Measurements from ENCODE around the gene DVL3. TPM values are rescaled to one million over a fixed set of nuclear protein-coding genes. Genes with fewer than 3 reads are reported as not detected.
A peak's percentile ranks its signal among the peaks of the same experiment; 100 is the strongest.
"Not testable (repeated sequence)": the region's sequence is repeated elsewhere in the genome, so short reads cannot be mapped to it uniquely, and the experiment has no call there.

The DVL3 gene
- total RNA-seq, 1 experiment from 2014 or later, result 76.2 TPM

- no peak for TF ChIP-seq ZNF396 (CRISPR knock-in tag; IDR thresholded peaks at IDR 0.05; ENCODE audit: borderline replicate concordance)
- TF ChIP-seq MAX (CRISPR knock-in tag; IDR thresholded peaks at IDR 0.05), result no peak
- no peak for TF ChIP-seq ESRRA (CRISPR knock-in tag; IDR thresholded peaks at IDR 0.05; ENCODE audit: borderline replicate concordance)
- TF ChIP-seq ZNF671 (CRISPR knock-in tag; IDR thresholded peaks at IDR 0.05), result no peak
- no peak for TF ChIP-seq PRRX2 (CRISPR knock-in tag; IDR thresholded peaks at IDR 0.05)
- TF ChIP-seq ZNF317 (CRISPR knock-in tag; IDR thresholded peaks at IDR 0.05; ENCODE audit: borderline replicate concordance, low read depth), result no peak
- TF ChIP-seq, protein P1, sequence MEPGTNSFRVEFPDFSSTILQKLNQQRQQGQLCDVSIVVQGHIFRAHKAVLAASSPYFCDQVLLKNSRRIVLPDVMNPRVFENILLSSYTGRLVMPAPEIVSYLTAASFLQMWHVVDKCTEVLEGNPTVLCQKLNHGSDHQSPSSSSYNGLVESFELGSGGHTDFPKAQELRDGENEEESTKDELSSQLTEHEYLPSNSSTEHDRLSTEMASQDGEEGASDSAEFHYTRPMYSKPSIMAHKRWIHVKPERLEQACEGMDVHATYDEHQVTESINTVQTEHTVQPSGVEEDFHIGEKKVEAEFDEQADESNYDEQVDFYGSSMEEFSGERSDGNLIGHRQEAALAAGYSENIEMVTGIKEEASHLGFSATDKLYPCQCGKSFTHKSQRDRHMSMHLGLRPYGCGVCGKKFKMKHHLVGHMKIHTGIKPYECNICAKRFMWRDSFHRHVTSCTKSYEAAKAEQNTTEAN (CRISPR knock-in tag; IDR thresholded peaks at IDR 0.05), result no peak
- TF ChIP-seq SMAD3 (CRISPR knock-in tag; IDR thresholded peaks at IDR 0.05; ENCODE audit: borderline replicate concordance), result no peak
- TF ChIP-seq GTF2I (CRISPR knock-in tag; conservative IDR thresholded peaks at IDR 0.05), result no peak
- TF ChIP-seq HMGXB4 (CRISPR knock-in tag; IDR thresholded peaks at IDR 0.05), result no peak
- no peak for TF ChIP-seq PREB (CRISPR knock-in tag; IDR thresholded peaks at IDR 0.05; ENCODE audit: borderline replicate concordance)
- TF ChIP-seq JAZF1 (CRISPR knock-in tag; IDR thresholded peaks at IDR 0.05), result no peak
- TF ChIP-seq FOXK1 (CRISPR knock-in tag; IDR thresholded peaks at IDR 0.05), result no peak
- Mint-ChIP-seq H3K9me3 (no peaks in the 10 kb centered on the region), H3K27ac (peak overlapping the region; percentile 89), H3K4me3 (no peak overlapping the region), H3K27me3 (ENCODE audit: low read depth) (no peaks in the 10 kb centered on the region), H3K4me1 (peaks cover 18% of the 10 kb centered on the region), H3K36me3 (0 out of 2 replicates have a peak, but pooled peaks cover 3% of the 10 kb centered on the region)
- ChIA-PET POLR2A (no interaction called here), CTCF (interaction anchor here (0.7 to 1.7 kb wide), 3 partner anchors 58 to 263 kb away, joined by 3 to 4 read pairs (median 3); no protein-coding TSS in a partner anchor)
- DNase-seq (ENCODE audit: low spot score) (no peak), ATAC-seq (no peak)
These were observed 3.2 kb downstream of the DVL3 start for GRCh38 chr3:184158404-184158803.

GRCh38 chr3:184160456-184160855 is 5.3 kb downstream of the DVL3 start:
- no peak for DNase-seq (ENCODE audit: low spot score)
- CTCF ChIA-PET, result no interaction called here
- Mint-ChIP-seq H3K27me3 (ENCODE audit: low read depth) (no peaks in the 10 kb centered on the region), H3K4me3 (no peak overlapping the region), H3K27ac (peak overlapping the region; percentile 8), H3K4me1 (peaks cover 12% of the 10 kb centered on the region), H3K9me3 (no peaks in the 10 kb centered on the region), H3K36me3 (peaks cover 12% of the 10 kb centered on the region)
- TF ChIP-seq CREM (CRISPR knock-in tag; IDR thresholded peaks at IDR 0.05), result no peak
- no peak for TF ChIP-seq SMAD4 (CRISPR knock-in tag; IDR thresholded peaks at IDR 0.05)
- TF ChIP-seq PREB (CRISPR knock-in tag; IDR thresholded peaks at IDR 0.05; ENCODE audit: borderline replicate concordance), result no peak
- no peak for TF ChIP-seq AFF4 (CRISPR knock-in tag; IDR thresholded peaks at IDR 0.05; ENCODE audit: borderline replicate concordance)
- no peak for TF ChIP-seq SMAD3 (CRISPR knock-in tag; IDR thresholded peaks at IDR 0.05; ENCODE audit: borderline replicate concordance)
- no peak for TF ChIP-seq ZNF671 (CRISPR knock-in tag; IDR thresholded peaks at IDR 0.05)
- TF ChIP-seq ZNF396 (CRISPR knock-in tag; IDR thresholded peaks at IDR 0.05; ENCODE audit: borderline replicate concordance), result no peak
- TF ChIP-seq, protein P2, sequence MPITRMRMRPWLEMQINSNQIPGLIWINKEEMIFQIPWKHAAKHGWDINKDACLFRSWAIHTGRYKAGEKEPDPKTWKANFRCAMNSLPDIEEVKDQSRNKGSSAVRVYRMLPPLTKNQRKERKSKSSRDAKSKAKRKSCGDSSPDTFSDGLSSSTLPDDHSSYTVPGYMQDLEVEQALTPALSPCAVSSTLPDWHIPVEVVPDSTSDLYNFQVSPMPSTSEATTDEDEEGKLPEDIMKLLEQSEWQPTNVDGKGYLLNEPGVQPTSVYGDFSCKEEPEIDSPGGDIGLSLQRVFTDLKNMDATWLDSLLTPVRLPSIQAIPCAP (CRISPR knock-in tag; IDR thresholded peaks at IDR 0.05), result no peak
- TF ChIP-seq, protein P3, sequence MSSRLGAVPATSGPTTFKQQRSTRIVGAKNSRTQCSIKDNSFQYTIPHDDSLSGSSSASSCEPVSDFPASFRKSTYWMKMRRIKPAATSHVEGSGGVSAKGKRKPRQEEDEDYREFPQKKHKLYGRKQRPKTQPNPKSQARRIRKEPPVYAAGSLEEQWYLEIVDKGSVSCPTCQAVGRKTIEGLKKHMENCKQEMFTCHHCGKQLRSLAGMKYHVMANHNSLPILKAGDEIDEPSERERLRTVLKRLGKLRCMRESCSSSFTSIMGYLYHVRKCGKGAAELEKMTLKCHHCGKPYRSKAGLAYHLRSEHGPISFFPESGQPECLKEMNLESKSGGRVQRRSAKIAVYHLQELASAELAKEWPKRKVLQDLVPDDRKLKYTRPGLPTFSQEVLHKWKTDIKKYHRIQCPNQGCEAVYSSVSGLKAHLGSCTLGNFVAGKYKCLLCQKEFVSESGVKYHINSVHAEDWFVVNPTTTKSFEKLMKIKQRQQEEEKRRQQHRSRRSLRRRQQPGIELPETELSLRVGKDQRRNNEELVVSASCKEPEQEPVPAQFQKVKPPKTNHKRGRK (CRISPR knock-in tag; IDR thresholded peaks at IDR 0.05; ENCODE audit: borderline replicate concordance), result no peak
- TF ChIP-seq NR2C2 (CRISPR knock-in tag; IDR thresholded peaks at IDR 0.05), result no peak
- POLR2A ChIA-PET, result no interaction called here
- ATAC-seq, result no peak

DNA sequence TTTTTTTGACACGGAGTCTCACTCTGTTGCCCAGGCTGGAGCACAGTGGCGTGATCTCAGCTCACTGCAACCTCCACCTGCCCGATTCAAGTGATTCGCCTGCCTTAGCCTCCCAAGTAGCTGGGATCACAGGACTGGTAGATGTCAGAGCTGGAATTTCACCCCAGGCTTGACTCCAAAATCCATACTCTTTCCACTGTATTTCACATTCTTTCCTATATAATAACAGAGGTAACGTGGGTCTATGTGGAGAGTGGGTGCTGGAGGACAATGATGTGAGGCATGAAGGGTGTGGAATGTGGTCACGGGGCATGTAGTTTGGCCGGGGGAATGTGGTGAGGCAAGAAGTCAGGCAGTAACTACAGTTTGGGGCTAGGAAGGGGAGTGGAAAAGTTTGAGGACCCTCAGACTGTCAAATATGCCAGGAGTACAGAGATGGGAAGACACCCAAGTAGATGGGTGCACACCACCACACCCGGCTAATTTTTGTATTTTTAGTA is 7.4 kb downstream of the DVL3 start:
- CTCF ChIA-PET; DNase-seq (ENCODE audit: low spot score); H3K27ac Mint-ChIP-seq; H3K4me1 Mint-ChIP-seq; H3K27me3 Mint-ChIP-seq (ENCODE audit: low read depth); H3K9me3 Mint-ChIP-seq; ATAC-seq; POLR2A ChIA-PET; H3K4me3 Mint-ChIP-seq: not testable (repeated sequence)
- peaks cover 30% of the 10 kb centered on the region for H3K36me3 Mint-ChIP-seq

All from WTC11 (cell line).